ENCODE data around the gene DR1.
"Not testable (repeated sequence)": the region's sequence is repeated elsewhere in the genome, so short reads cannot be mapped to it uniquely, and the experiment has no call there.

The DR1 gene

GRCh38 chr1:93384656-93385055 lies 38.9 kb downstream of the DR1 start:
- Histone ChIP-seq H3K9me3 (replicated peaks in 1 of 2; ENCODE audit: control insufficient read depth in 2 of 2, insufficient read depth in 1 of 2, low read depth in 1 of 2, low read length in 2 of 2) (peaks cover 0 to 2% of the 10 kb centered on the region in 2 donors), H2BK5ac (ENCODE audit: low read length) (no peak overlapping the region), H3K14ac (ENCODE audit: low read length) (no peak overlapping the region), H3K27ac (replicated peaks; ENCODE audit: low read length) (no peak overlapping the region), H4K8ac (ENCODE audit: low read depth, low read length) (no peak overlapping the region), H3K23ac (ENCODE audit: low read depth, low read length, poor library complexity) (no peak overlapping the region), H3K4me1 (ENCODE audit: control insufficient read depth in 2 of 2, insufficient read depth in 1 of 2, low read depth in 1 of 2, low read length in 2 of 2) (no peaks in the 10 kb centered on the region), H2BK120ac (ENCODE audit: low read depth, low read length) (no peak overlapping the region), H3K79me1 (ENCODE audit: low read depth, low read length) (no peaks in the 10 kb centered on the region), H2AK5ac (ENCODE audit: low read depth, low read length) (no peak overlapping the region), H3K4me3 (ENCODE audit: low read length in 2 of 2) (no peak overlapping the region), H2AFZ (ENCODE audit: low read length) (no peak overlapping the region), H3K4ac (ENCODE audit: low read length) (no peak overlapping the region), H3K36me3 (replicated peaks in 1 of 2; ENCODE audit: control insufficient read depth in 2 of 2, insufficient read depth in 2 of 2, low read length in 2 of 2) (no peaks in the 10 kb centered on the region), H2BK15ac (ENCODE audit: low read length) (no peak overlapping the region), H3K27me3 (ENCODE audit: control insufficient read depth in 3 of 3, insufficient read depth in 3 of 3, low read depth in 1 of 3, low read length in 3 of 3) (no peaks in the 10 kb centered on the region), H3K4me2 (ENCODE audit: insufficient read depth, low read length, poor library complexity, severe bottlenecking) (no peak overlapping the region), H3K18ac (ENCODE audit: low read length) (no peak overlapping the region), H4K91ac (ENCODE audit: low read depth, low read length, poor library complexity) (no peak overlapping the region), H3K9ac (ENCODE audit: low read depth, low read length, poor library complexity) (no peak overlapping the region), H2BK12ac (ENCODE audit: low read length) (no peak overlapping the region)
- DNase-seq (ENCODE audit: low spot score) = no peak
- no CpG with 5 or more reads among the region's 3 CpGs for WGBS, 2 donors (ENCODE audit: extremely low coverage in 2 of 2, insufficient read length in 2 of 2, insufficient replicate concordance in 1 of 2)

GRCh38 chr1:93386268-93386667 lies 40.6 kb downstream of the DR1 start:
- not testable (repeated sequence) for H2AFZ ChIP-seq (ENCODE audit: low read length); H3K4me1 ChIP-seq (ENCODE audit: control insufficient read depth in 2 of 2, insufficient read depth in 1 of 2, low read depth in 1 of 2, low read length in 2 of 2); H4K8ac ChIP-seq (ENCODE audit: low read depth, low read length); H3K4me3 ChIP-seq (ENCODE audit: low read length in 2 of 2); H3K23ac ChIP-seq (ENCODE audit: low read depth, low read length, poor library complexity); H3K4ac ChIP-seq (ENCODE audit: low read length); H2BK120ac ChIP-seq (ENCODE audit: low read depth, low read length); H4K91ac ChIP-seq (ENCODE audit: low read depth, low read length, poor library complexity); H3K9me3 ChIP-seq (replicated peaks in 1 of 2; ENCODE audit: control insufficient read depth in 2 of 2, insufficient read depth in 1 of 2, low read depth in 1 of 2, low read length in 2 of 2); H2AK5ac ChIP-seq (ENCODE audit: low read depth, low read length); H3K4me2 ChIP-seq (ENCODE audit: insufficient read depth, low read length, poor library complexity, severe bottlenecking); H3K27me3 ChIP-seq (ENCODE audit: control insufficient read depth in 3 of 3, insufficient read depth in 3 of 3, low read depth in 1 of 3, low read length in 3 of 3); H2BK5ac ChIP-seq (ENCODE audit: low read length); H3K18ac ChIP-seq (ENCODE audit: low read length); H3K27ac ChIP-seq (replicated peaks; ENCODE audit: low read length); H2BK12ac ChIP-seq (ENCODE audit: low read length); H3K79me1 ChIP-seq (ENCODE audit: low read depth, low read length); H3K36me3 ChIP-seq (replicated peaks in 1 of 2; ENCODE audit: control insufficient read depth in 2 of 2, insufficient read depth in 2 of 2, low read length in 2 of 2); H3K9ac ChIP-seq (ENCODE audit: low read depth, low read length, poor library complexity); DNase-seq (ENCODE audit: low spot score); H2BK15ac ChIP-seq (ENCODE audit: low read length); H3K14ac ChIP-seq (ENCODE audit: low read length)
- WGBS, 2 donors (ENCODE audit: extremely low coverage in 2 of 2, insufficient read length in 2 of 2, insufficient replicate concordance in 1 of 2) = no CpG with 5 or more reads among the region's 7 CpGs

GRCh38 chr1:93394514-93394913 lies 48.8 kb downstream of the DR1 start:
- WGBS, 2 donors (ENCODE audit: extremely low coverage in 2 of 2, insufficient read length in 2 of 2, insufficient replicate concordance in 1 of 2) = no CpG with 5 or more reads among the region's 2 CpGs

GRCh38 chr1:93395195-93395594 lies 49.5 kb downstream of the DR1 start:
- Histone ChIP-seq H3K36me3 (replicated peaks in 1 of 2; ENCODE audit: control insufficient read depth in 2 of 2, insufficient read depth in 2 of 2, low read length in 2 of 2) (no peaks in the 10 kb centered on the region), H3K4me3 (ENCODE audit: low read length in 2 of 2) (no peak overlapping the region), H3K4me2 (ENCODE audit: insufficient read depth, low read length, poor library complexity, severe bottlenecking) (no peak overlapping the region), H2BK12ac (ENCODE audit: low read length) (no peak overlapping the region), H3K27me3 (ENCODE audit: control insufficient read depth in 3 of 3, insufficient read depth in 3 of 3, low read depth in 1 of 3, low read length in 3 of 3) (no peaks in the 10 kb centered on the region), H2BK15ac (ENCODE audit: low read length) (no peak overlapping the region), H3K9me3 (replicated peaks in 1 of 2; ENCODE audit: control insufficient read depth in 2 of 2, insufficient read depth in 1 of 2, low read depth in 1 of 2, low read length in 2 of 2) (no peaks in the 10 kb centered on the region), H4K8ac (ENCODE audit: low read depth, low read length) (no peak overlapping the region), H3K4ac (ENCODE audit: low read length) (no peak overlapping the region), H2AFZ (ENCODE audit: low read length) (no peak overlapping the region), H3K27ac (replicated peaks; ENCODE audit: low read length) (no peak overlapping the region), H4K91ac (ENCODE audit: low read depth, low read length, poor library complexity) (no peak overlapping the region), H2AK5ac (ENCODE audit: low read depth, low read length) (no peak overlapping the region), H3K9ac (ENCODE audit: low read depth, low read length, poor library complexity) (no peak overlapping the region), H2BK120ac (ENCODE audit: low read depth, low read length) (no peak overlapping the region), H3K79me1 (ENCODE audit: low read depth, low read length) (no peaks in the 10 kb centered on the region), H3K23ac (ENCODE audit: low read depth, low read length, poor library complexity) (no peak overlapping the region), H2BK5ac (ENCODE audit: low read length) (no peak overlapping the region), H3K4me1 (ENCODE audit: control insufficient read depth in 2 of 2, insufficient read depth in 1 of 2, low read depth in 1 of 2, low read length in 2 of 2) (no peaks in the 10 kb centered on the region), H3K18ac (ENCODE audit: low read length) (no peak overlapping the region), H3K14ac (ENCODE audit: low read length) (no peak overlapping the region)
- no peak for DNase-seq (ENCODE audit: low spot score)
- WGBS, 2 donors (ENCODE audit: extremely low coverage in 2 of 2, insufficient read length in 2 of 2, insufficient replicate concordance in 1 of 2) = no CpG with 5 or more reads among the region's 1 CpG

More at GRCh38 chr1:93394514-93394913, 48.8 kb downstream of the DR1 start:
- Histone ChIP-seq H4K91ac (ENCODE audit: low read depth, low read length, poor library complexity) (no peak overlapping the region), H3K27ac (replicated peaks; ENCODE audit: low read length) (no peak overlapping the region), H3K9me3 (replicated peaks in 1 of 2; ENCODE audit: control insufficient read depth in 2 of 2, insufficient read depth in 1 of 2, low read depth in 1 of 2, low read length in 2 of 2) (no peaks in the 10 kb centered on the region), H3K36me3 (replicated peaks in 1 of 2; ENCODE audit: control insufficient read depth in 2 of 2, insufficient read depth in 2 of 2, low read length in 2 of 2) (no peaks in the 10 kb centered on the region), H3K27me3 (ENCODE audit: control insufficient read depth in 3 of 3, insufficient read depth in 3 of 3, low read depth in 1 of 3, low read length in 3 of 3) (no peaks in the 10 kb centered on the region), H4K8ac (ENCODE audit: low read depth, low read length) (no peak overlapping the region), H3K4ac (ENCODE audit: low read length) (no peak overlapping the region), H3K4me3 (ENCODE audit: low read length in 2 of 2) (no peak overlapping the region), H2AK5ac (ENCODE audit: low read depth, low read length) (no peak overlapping the region), H3K23ac (ENCODE audit: low read depth, low read length, poor library complexity) (no peak overlapping the region), H3K14ac (ENCODE audit: low read length) (no peak overlapping the region), H2BK5ac (ENCODE audit: low read length) (no peak overlapping the region), H2AFZ (ENCODE audit: low read length) (no peak overlapping the region), H2BK15ac (ENCODE audit: low read length) (no peak overlapping the region), H3K18ac (ENCODE audit: low read length) (no peak overlapping the region), H2BK120ac (ENCODE audit: low read depth, low read length) (no peak overlapping the region), H3K4me1 (ENCODE audit: control insufficient read depth in 2 of 2, insufficient read depth in 1 of 2, low read depth in 1 of 2, low read length in 2 of 2) (no peaks in the 10 kb centered on the region), H3K4me2 (ENCODE audit: insufficient read depth, low read length, poor library complexity, severe bottlenecking) (no peak overlapping the region), H3K9ac (ENCODE audit: low read depth, low read length, poor library complexity) (no peak overlapping the region), H3K79me1 (ENCODE audit: low read depth, low read length) (no peaks in the 10 kb centered on the region), H2BK12ac (ENCODE audit: low read length) (no peak overlapping the region)
- DNase-seq (ENCODE audit: low spot score) = no peak

Measured in neuronal stem cell (in vitro differentiated cells).